D721Med (cell line): ENCODE data around the gene RNGTT.

Experiments
- DNase-seq: peaks from one replicate; pipeline ENCODE4 v3.0.0; 2011; ENCODE audit warnings: low spot score; ENCODE audit not compliant: insufficient read length
- FAIRE-seq: peaks from 2 replicates; lab custom pipeline; 2011; peaks lifted over from hg19 to GRCh38; lab: Jason Lieb, UNC
- CTCF ChIP-seq: IDR thresholded peaks from 2 replicates; pipeline ENCODE4 v1.5.1; 2012; ENCODE audit warnings: mild to moderate bottlenecking, control low read depth; ENCODE audit not compliant: insufficient read depth; ENCODE audit errors: missing control alignments

RNGTT gene

DNA sequence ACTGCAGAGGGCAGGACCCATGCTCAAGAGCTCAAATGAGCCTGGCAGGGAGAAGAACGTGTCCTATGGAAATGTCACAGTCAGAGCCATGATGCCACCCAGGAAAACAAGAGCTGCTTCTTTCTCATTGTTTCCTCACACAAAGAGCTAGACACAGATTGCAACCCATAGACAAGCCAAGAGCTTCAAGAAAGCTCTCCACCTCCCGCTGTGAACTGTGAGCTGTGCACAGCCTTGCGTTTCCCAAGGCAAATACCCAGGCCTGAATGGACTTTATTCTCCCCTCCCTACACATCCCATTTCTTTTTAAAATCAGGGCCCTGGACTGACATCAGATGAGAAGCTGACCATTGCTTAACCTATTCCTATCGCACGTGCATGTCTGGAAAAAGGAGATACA is 388.8 kb downstream of the RNGTT start:
- DNase-seq: no peak
- TF ChIP-seq CTCF: no peak
- FAIRE-seq: no peak

GRCh38 chr6:88574031-88574430 is 389.4 kb downstream of the RNGTT start:
- FAIRE-seq: no peak
- DNase-seq: no peak
- no peak for TF ChIP-seq CTCF

DNA sequence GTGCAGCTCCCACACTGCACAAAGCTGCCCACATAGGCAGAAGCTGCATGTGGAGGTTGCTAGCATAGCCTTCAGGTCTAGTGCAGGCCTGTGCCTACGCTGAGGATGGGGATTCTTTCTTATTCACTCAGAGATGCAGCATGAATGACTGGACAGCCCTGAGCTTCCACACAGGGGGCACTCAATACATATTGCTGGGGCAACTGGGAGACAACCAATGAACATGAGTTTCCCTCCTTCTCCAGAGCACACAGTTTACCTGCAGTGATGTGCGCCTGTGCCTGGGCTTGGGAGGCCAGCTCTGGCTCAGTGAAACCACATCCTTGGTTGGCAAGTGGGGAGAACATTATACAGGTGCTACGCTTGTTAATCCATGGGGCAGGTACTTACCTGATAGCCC is 389.9 kb downstream of the RNGTT start:
- TF ChIP-seq CTCF: no peak
- DNase-seq (no peak), FAIRE-seq (no peak)

DNA sequence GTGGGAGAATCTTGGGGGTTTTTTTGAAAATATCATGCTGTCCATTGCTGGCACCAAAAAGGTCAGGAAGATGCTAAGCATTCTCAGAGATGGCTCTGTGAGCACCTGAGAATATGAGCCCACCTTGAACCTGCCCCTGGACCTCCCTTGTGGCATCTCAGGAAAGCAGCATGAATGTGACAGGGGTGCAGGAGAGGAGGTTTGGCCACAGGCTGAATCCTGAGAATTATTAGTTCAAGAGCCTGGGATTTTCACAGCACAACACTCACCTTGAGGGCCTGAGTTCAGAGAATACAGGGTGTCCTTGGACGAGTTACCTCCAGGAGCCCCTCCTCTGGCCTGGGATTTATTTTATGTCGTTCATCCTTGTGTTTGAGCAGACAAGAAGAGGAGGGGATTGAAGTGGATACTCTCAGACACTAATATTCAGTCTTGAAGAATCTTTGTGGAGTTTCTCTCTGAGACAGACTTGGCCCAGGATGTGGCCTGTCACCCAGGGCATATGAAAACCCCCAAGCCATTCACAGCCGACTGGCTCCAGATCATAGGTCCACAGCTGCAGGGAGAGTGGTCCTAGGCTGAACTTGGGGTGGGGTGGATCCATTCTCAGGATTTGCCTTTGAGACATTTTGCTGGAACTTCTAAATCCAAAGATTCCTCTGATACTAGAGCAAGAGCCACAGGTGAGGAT is 390.8 kb downstream of the RNGTT start:
- DNase-seq: no peak
- FAIRE-seq: no peak
- TF ChIP-seq CTCF: no peak

- no peak for TF ChIP-seq CTCF
- FAIRE-seq: no peak
These were observed 393.5 kb downstream of the RNGTT start for GRCh38 chr6:88569959-88570358.

DNA sequence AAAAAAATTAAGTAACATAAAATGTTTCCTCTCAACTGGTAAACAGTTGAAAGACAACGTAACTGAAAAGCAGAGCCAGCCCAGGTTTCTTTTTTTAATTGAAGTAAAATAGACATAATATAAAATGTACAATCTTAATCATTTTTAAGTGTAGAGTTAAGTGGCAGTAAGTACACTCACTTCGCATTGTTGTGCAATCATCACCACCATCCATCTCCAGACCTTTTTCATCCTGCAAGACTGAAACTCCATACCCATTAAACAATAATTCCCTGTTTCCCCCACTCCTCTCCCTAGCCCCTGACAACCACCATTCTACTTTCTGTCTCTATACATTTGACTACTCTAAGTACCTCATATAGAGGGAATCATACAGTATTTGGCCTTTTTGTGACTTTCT is 395.7 kb downstream of the RNGTT start:
- no peak for TF ChIP-seq CTCF
- DNase-seq: no peak
- FAIRE-seq: no peak

More at GRCh38 chr6:88569959-88570358, 393.5 kb downstream of the RNGTT start:
- no peak for DNase-seq

DNA sequence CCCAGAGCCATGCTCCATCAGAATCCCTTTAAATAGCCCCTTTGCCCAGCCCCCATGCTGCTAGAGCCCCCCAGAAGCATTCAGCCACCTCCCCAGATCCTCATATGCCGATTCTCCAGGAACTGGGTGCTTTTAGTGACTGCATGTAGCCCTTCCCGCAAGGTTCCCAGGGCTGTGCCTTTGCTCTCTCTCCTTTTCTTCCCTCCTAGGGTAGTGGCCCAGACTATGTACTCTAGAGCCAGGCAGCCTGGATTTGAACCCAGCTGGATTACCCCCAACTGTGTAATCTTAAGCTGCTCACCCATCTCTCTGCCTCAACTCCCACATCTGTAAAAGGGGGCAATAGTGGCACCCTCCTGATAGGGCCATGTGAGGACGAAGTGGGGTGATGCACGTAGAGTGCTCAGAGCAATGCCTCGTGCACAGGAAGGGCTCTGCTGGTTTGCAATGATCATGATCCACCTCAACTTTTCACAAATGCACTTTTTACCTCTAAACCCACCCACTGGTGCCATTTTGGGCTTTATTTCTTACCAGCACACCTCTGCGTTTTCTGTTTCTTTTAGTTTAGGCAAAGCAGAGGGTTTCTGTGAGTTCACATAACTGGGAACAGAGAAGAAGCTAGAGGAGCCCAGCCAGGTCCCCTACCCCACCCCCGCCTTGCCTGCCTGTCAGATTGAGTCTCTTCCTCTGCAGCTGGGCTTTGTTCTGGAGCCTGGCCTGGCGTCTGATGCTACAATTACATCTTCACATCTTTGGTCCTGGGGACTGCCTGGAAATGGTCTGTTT is 396.5 kb downstream of the RNGTT start:
- no peak for FAIRE-seq
- DNase-seq: no peak
- TF ChIP-seq CTCF: no peak
